HG03460 (cell line): ENCODE data around the gene FAM181B.

Experiments used
- ATAC-seq: cut with Tn5 transposase; IDR thresholded peaks from one replicate; pipeline ENCODE4 v1.9.1; 2021; ENCODE audit not compliant: unreplicated experiment

The FAM181B gene

DNA sequence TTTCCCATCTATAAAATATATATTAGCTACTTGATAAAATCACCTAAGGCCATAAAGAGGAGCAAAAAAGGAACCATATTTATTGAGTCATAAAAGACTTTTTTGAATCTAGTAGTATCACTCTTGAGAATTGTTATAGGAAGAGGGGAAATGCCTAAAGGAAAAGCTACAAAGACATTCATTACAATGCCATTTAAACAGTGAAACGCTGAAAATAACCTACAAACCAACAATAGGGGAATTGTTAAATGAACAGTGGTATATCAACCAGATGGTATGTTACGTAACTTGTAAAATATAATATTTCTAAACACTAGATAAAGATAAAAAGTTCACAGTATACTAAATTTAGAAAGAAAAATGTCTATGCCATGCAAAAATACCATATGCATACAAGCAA is 47.5 kb downstream of the FAM181B start:
- no peak for ATAC-seq

DNA sequence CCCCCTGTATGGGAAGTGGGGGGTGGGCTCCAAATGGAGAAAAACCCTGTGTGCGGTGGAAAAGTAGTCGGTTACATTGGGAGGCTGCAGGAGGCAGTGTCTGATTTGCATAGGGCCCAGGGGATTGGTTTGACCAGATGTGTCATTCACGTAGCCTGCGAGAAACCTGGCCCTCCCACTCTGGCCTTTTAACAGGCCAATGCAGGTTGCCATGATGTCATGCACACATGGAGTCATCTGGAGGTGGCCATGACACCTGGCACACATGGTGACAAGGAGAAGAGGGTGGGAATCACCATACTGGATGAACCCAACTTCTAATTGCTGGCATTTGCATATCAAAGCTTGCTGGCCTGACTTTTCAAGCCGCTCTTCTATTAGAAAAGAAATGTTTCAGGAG is 50.6 kb downstream of the FAM181B start:
- ATAC-seq: no peak

DNA sequence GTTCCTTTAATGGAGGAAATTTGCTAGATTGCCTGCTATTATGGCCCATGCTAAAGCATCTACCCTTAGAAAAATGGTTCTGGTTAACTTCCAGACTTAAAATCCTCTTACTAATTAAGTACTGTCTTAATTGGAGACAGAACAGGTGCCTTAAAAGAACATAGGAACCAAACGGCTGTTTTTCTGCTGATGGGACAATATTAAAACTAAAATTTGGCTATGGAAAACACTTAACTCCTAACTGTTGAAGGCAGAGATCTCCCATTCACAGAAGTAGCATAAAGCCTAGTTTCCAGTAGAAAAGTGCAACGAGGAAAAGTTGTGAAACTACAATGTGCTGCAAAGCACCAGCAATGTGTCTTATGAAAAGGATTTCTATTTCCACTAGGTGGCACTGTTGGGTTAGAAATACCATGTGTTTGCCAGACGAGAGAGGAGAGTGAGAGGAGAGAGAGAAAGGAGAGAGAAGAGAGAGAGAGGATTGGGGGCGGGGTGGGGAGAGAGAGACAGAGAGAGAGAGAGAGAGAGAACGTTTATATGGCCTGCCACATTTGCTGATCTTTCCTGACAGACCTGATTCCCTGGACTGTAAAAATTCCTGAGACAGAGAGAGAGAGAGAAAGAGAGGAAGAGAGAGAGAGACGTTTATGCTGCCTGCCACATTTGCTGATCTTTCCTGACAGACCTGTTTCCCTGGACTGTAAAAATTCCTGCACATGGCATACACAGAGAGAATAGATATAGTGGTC is 51.5 kb downstream of the FAM181B start:
- ATAC-seq: peak; percentile 79

DNA sequence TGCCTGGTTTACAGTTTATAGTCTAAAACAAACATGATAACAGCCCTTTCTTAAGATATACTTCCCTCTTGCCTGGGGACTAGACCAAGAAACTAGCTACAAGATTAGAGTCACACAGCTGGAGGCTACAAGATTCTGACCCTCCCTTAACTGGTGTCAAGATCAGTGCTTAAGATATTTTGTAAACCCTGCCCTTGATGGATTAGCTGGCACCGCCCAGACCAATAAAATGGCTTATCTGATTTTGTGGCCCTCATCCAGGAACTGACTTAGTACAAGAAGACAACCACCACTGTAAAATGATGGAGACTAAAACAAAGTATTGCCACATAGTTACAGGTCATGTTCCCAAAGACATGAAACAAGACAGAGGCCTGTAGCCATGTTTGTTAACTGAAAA is 53.4 kb downstream of the FAM181B start:
- no peak for ATAC-seq
